ENCODE data around the gene TMEM35A. TPM values are rescaled to one million over a fixed set of nuclear protein-coding genes. Genes with fewer than 3 reads are reported as not detected.

TMEM35A gene
- polyA plus RNA-seq, 3 donors: not detected

DNA sequence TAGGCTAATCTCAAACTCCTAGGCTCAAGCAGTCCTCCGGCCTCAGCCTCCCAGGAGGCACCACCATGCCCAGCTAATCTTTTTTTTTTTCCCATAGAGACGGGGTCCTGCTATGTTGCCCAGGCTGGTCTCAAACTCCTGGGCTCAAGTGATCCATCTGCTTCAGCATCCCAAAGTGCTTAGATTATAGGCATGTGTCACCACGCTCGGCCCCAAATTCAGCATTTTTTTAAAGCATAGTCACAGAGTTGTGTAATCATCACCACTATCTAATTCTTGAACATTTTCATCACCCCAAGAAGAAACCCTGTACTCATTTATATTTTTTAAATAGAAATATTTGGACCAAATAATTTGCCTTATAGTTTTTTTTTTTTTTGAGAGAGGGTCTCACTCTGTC, 29.6 kb downstream of the TMEM35A start:
- H2AFZ ChIP-seq (ENCODE audit: insufficient read depth, low read depth, low read length, poor library complexity, severe bottlenecking): no peak overlapping the region
- Mint-ChIP-seq H3K4me3 (no peak overlapping the region), H3K27ac (peak overlapping the region in 1 of 7 donors; percentile 30), H3K4me1 (no peaks in the 10 kb centered on the region), H3K27me3 (ENCODE audit: low read depth in 3 of 3) (peaks cover 0 to 2% (median 0%) of the 10 kb centered on the region in 3 donors), H3K36me3 (peaks cover 11 to 32% of the 10 kb centered on the region in 2 donors), H3K9me3 (no peaks in the 10 kb centered on the region)
- no peaks in the 10 kb centered on the region for H3K9me3 ChIP-seq (replicated peaks in 1 of 2; ENCODE audit: control insufficient read depth in 1 of 2, insufficient read depth in 1 of 2, low read length in 2 of 2)
- no peak for DNase-seq
- H3K4me2 ChIP-seq (replicated peaks; ENCODE audit: extremely low read depth, low read length, poor library complexity, severe bottlenecking): no peak overlapping the region
- H3K9ac ChIP-seq (ENCODE audit: insufficient read depth, low read length, poor library complexity, severe bottlenecking): no peak overlapping the region
- H3K4me1 ChIP-seq (ENCODE audit: control insufficient read depth in 1 of 2, insufficient read depth in 2 of 2, low read length in 2 of 2): no peaks in the 10 kb centered on the region
- TF ChIP-seq, protein P1, sequence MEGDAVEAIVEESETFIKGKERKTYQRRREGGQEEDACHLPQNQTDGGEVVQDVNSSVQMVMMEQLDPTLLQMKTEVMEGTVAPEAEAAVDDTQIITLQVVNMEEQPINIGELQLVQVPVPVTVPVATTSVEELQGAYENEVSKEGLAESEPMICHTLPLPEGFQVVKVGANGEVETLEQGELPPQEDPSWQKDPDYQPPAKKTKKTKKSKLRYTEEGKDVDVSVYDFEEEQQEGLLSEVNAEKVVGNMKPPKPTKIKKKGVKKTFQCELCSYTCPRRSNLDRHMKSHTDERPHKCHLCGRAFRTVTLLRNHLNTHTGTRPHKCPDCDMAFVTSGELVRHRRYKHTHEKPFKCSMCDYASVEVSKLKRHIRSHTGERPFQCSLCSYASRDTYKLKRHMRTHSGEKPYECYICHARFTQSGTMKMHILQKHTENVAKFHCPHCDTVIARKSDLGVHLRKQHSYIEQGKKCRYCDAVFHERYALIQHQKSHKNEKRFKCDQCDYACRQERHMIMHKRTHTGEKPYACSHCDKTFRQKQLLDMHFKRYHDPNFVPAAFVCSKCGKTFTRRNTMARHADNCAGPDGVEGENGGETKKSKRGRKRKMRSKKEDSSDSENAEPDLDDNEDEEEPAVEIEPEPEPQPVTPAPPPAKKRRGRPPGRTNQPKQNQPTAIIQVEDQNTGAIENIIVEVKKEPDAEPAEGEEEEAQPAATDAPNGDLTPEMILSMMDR (IDR thresholded peaks at IDR 0.05): no peak
- H3K79me2 ChIP-seq (ENCODE audit: insufficient read depth, low read length): no peaks in the 10 kb centered on the region
- intact Hi-C loops (cut with micrococcal nuclease): loop anchor here in 1 of 2 donors (10.0 kb wide), 1 partner anchor 53 kb away; the partner anchor contains the start of gene TRMT2B
- no peaks in the 10 kb centered on the region for H3K27me3 ChIP-seq (ENCODE audit: control insufficient read depth in 2 of 2, insufficient read depth in 2 of 2, low read length in 2 of 2)
- H3K36me3 ChIP-seq (replicated peaks in 1 of 2; ENCODE audit: control insufficient read depth in 1 of 2, insufficient read depth in 2 of 2, low read length in 2 of 2): peaks cover 9 to 27% of the 10 kb centered on the region in 2 donors
- no peak overlapping the region for H3K4me3 ChIP-seq (replicated peaks in 1 of 3; ENCODE audit: low read depth in 2 of 3, low read length in 3 of 3)
- WGBS (ENCODE audit: insufficient coverage): 88% methylated on average over 1 of the region's 4 CpGs
- H4K20me1 ChIP-seq (ENCODE audit: insufficient read depth, low read length): no peaks in the 10 kb centered on the region
- no peak overlapping the region for H3K27ac ChIP-seq (ENCODE audit: low read depth in 1 of 2, low read length in 2 of 2)

DNA sequence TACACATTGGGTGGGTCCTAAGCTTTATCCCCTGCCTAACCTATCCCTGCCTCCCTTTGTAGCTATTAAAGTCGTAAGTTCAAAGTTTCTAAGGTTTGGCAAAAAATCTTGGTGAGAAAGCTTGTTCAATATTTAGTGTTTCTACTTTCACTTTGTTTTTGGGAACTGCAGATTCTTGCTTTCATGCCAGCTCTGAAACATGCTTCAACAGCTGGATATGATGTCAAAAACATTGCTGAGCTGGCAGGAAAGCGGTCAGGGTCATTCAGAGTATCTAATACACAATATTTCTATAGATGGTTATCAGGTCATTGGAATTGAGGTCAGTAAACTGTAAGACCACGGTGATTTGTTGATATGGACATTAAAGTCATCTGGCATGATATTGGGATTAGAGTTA, 39.0 kb downstream of the TMEM35A start:
- no peaks in the 10 kb centered on the region for H4K20me1 ChIP-seq (ENCODE audit: insufficient read depth, low read length)
- no peak overlapping the region for H2AFZ ChIP-seq (ENCODE audit: insufficient read depth, low read depth, low read length, poor library complexity, severe bottlenecking)
- no peak overlapping the region for H3K4me2 ChIP-seq (replicated peaks; ENCODE audit: extremely low read depth, low read length, poor library complexity, severe bottlenecking)
- H3K4me1 ChIP-seq (ENCODE audit: control insufficient read depth in 1 of 2, insufficient read depth in 2 of 2, low read length in 2 of 2): no peaks in the 10 kb centered on the region
- H3K9ac ChIP-seq (ENCODE audit: insufficient read depth, low read length, poor library complexity, severe bottlenecking): no peak overlapping the region
- Mint-ChIP-seq H3K27ac (peak overlapping the region in 3 of 7 donors; percentile 12 to 73 (median 51)), H3K27me3 (ENCODE audit: low read depth in 3 of 3) (peaks cover 0 to 2% (median 0%) of the 10 kb centered on the region in 3 donors), H3K4me3 (no peak overlapping the region), H3K4me1 (no peaks in the 10 kb centered on the region), H3K36me3 (peaks cover 18 to 35% of the 10 kb centered on the region in 2 donors), H3K9me3 (peaks cover 0 to 5% (median 0%) of the 10 kb centered on the region in 7 donors)
- intact Hi-C loops (cut with micrococcal nuclease): no loop called here
- DNase-seq: no peak
- H3K9me3 ChIP-seq (replicated peaks in 1 of 2; ENCODE audit: control insufficient read depth in 1 of 2, insufficient read depth in 1 of 2, low read length in 2 of 2): no peaks in the 10 kb centered on the region
- TF ChIP-seq, protein P1 (IDR thresholded peaks at IDR 0.05): no peak
- no peak overlapping the region for H3K27ac ChIP-seq (ENCODE audit: low read depth in 1 of 2, low read length in 2 of 2)
- no peaks in the 10 kb centered on the region for H3K79me2 ChIP-seq (ENCODE audit: insufficient read depth, low read length)
- H3K4me3 ChIP-seq (replicated peaks in 1 of 3; ENCODE audit: low read depth in 2 of 3, low read length in 3 of 3): no peak overlapping the region
- peaks cover 2 to 22% of the 10 kb centered on the region in 2 donors for H3K36me3 ChIP-seq (replicated peaks in 1 of 2; ENCODE audit: control insufficient read depth in 1 of 2, insufficient read depth in 2 of 2, low read length in 2 of 2)
- WGBS (ENCODE audit: insufficient coverage): 100% methylated on average over 1 of the region's 3 CpGs
- H3K27me3 ChIP-seq (ENCODE audit: control insufficient read depth in 2 of 2, insufficient read depth in 2 of 2, low read length in 2 of 2): no peaks in the 10 kb centered on the region
